Measurements from ENCODE around the gene OPHN1.

- TF ChIP-seq CTCF (IDR thresholded peaks at IDR 0.05; ENCODE audit: extremely low read depth in 1 of 2, insufficient read depth in 1 of 2, low read depth in 1 of 2, low read length in 2 of 2) (no peak), POLR2AphosphoS5 (IDR thresholded peaks at IDR 0.05; ENCODE audit: insufficient read depth, low read depth, low read length) (no peak), EZH2 (IDR thresholded peaks at IDR 0.05; ENCODE audit: borderline replicate concordance, low read depth, low read length, severe bottlenecking) (no peak), MAX (IDR thresholded peaks at IDR 0.05; ENCODE audit: insufficient read depth, insufficient read length) (no peak), POLR2A (IDR thresholded peaks at IDR 0.05; ENCODE audit: low read depth, low read length) (no peak), MYC (IDR thresholded peaks at IDR 0.05; ENCODE audit: low read depth, low read length) (no peak), GATA2 (IDR thresholded peaks at IDR 0.05; ENCODE audit: insufficient read depth, insufficient read length, low read depth, low read length) (no peak), FOS (IDR thresholded peaks at IDR 0.05; ENCODE audit: borderline replicate concordance, insufficient read depth, low read length) (no peak)
These were observed 30.3 kb downstream of the OPHN1 start for GRCh38 chrX:68403038-68403437.

All from endothelial cell of umbilical vein (primary cell).